SK-N-SH treated with all-trans-retinoic acid at 6 μM for 48 hours (cell line): ENCODE data around the gene ARFGEF3.

ENCODE experiments used
- PATZ1 ChIP-seq: fragments of 250-450 bp; sonication (Bioruptor Pico); IDR thresholded peaks from 2 replicates; pipeline ENCODE4 v1.8.0; 2020; ENCODE audit warnings: mild to moderate bottlenecking, moderate library complexity, borderline replicate concordance
- RARB ChIP-seq: fragments of 250-450 bp; sonication (Bioruptor Pico); IDR thresholded peaks from 2 replicates; pipeline ENCODE4 v1.8.0; 2021; ENCODE audit warnings: mild to moderate bottlenecking, moderate library complexity
- ZNF70 ChIP-seq: fragments of 450-650 bp; formaldehyde crosslinking; IDR thresholded peaks from 2 replicates; pipeline ENCODE4 v1.5.0; 2020; ENCODE audit warnings: mild to moderate bottlenecking, moderate library complexity
- TF ChIP-seq, protein P1 (sequence below): fragments of 250-450 bp; sonication (Bioruptor Pico); IDR thresholded peaks from 2 replicates; pipeline ENCODE4 v1.5.1; 2021; ENCODE audit warnings: mild to moderate bottlenecking, moderate library complexity
- TF ChIP-seq, protein P2 (sequence below): fragments of 250-450 bp; sonication (Bioruptor Pico); IDR thresholded peaks from 2 replicates; pipeline ENCODE4 v1.8.0; 2021; ENCODE audit warnings: low read depth, mild to moderate bottlenecking, moderate library complexity, borderline replicate concordance

- TF ChIP-seq, protein P1, sequence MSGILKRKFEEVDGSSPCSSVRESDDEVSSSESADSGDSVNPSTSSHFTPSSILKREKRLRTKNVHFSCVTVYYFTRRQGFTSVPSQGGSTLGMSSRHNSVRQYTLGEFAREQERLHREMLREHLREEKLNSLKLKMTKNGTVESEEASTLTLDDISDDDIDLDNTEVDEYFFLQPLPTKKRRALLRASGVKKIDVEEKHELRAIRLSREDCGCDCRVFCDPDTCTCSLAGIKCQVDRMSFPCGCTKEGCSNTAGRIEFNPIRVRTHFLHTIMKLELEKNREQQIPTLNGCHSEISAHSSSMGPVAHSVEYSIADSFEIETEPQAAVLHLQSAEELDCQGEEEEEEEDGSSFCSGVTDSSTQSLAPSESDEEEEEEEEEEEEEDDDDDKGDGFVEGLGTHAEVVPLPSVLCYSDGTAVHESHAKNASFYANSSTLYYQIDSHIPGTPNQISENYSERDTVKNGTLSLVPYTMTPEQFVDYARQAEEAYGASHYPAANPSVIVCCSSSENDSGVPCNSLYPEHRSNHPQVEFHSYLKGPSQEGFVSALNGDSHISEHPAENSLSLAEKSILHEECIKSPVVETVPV (CRISPR knock-in tag): no peak
- TF ChIP-seq PATZ1 (CRISPR knock-in tag) (no peak), RARB (CRISPR knock-in tag) (no peak), ZNF70 (no peak)
- TF ChIP-seq, protein P2, sequence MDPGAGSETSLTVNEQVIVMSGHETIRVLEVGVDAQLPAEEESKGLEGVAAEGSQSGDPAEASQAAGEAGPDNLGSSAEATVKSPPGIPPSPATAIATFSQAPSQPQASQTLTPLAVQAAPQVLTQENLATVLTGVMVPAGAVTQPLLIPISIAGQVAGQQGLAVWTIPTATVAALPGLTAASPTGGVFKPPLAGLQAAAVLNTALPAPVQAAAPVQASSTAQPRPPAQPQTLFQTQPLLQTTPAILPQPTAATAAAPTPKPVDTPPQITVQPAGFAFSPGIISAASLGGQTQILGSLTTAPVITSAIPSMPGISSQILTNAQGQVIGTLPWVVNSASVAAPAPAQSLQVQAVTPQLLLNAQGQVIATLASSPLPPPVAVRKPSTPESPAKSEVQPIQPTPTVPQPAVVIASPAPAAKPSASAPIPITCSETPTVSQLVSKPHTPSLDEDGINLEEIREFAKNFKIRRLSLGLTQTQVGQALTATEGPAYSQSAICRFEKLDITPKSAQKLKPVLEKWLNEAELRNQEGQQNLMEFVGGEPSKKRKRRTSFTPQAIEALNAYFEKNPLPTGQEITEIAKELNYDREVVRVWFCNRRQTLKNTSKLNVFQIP (CRISPR knock-in tag): no peak
Observed at GRCh38 chr6:138331444-138331843, 169.7 kb downstream of the ARFGEF3 start.
